Upper lobe of left lung (tissue), 6 donors: ENCODE results near the gene LIPT2. TPM values are rescaled to one million over a fixed set of nuclear protein-coding genes. Genes with fewer than 3 reads are reported as not detected.

Experiments
- ATAC-seq, 2 donors: fragments of 200-7000 bp; cut with Tn5 transposase; one replicate each; pipeline ENCODE4 v1.9.1; 2022; ENCODE audit warnings: mild to moderate bottlenecking in 2 of 2, moderate library complexity in 2 of 2; ENCODE audit not compliant: low FRiP score in 2 of 2
- DNase-seq, 2 donors: peaks; one replicate each; pipeline ENCODE4 v3.0.0-alpha.2; 2019 to 2020
- H3K27ac ChIP-seq, 4 donors: fragments of 200-600 bp; sonication (generic); one replicate each; pipeline ENCODE4 v1.5.1; 2016 to 2019
- H3K27me3 ChIP-seq, 4 donors: fragments of 200-600 bp; sonication (generic); one replicate each; pipeline ENCODE4 v1.5.1; 2017 to 2019
- H3K36me3 ChIP-seq, 4 donors: fragments of 200-600 bp; sonication (generic); one replicate each; pipeline ENCODE4 v1.5.1; 2016 to 2019
- H3K4me1 ChIP-seq, 4 donors: fragments of 200-600 bp; sonication (generic); one replicate each; pipeline ENCODE4 v1.5.1; 2018 to 2019
- H3K4me3 ChIP-seq, 4 donors: fragments of 200-600 bp; sonication (generic); one replicate each; pipeline ENCODE4 v1.5.1; 2017 to 2019; ENCODE audit warnings: mild to moderate bottlenecking in 2 of 4, moderate library complexity in 1 of 4
- H3K9me3 ChIP-seq, 4 donors: fragments of 200-600 bp; sonication (generic); one replicate each; pipeline ENCODE4 v1.5.1; 2018 to 2019
- EP300 ChIP-seq, 4 donors: sonication (generic); formaldehyde crosslinking; IDR thresholded peaks; one replicate each; pipeline ENCODE4 v1.5.1; 2017; ENCODE audit warnings: antibody characterized with exemption in 4 of 4, control low read depth in 2 of 4
- POLR2A ChIP-seq, 4 donors: fragments of 450-650 bp; IDR thresholded peaks; one replicate each; pipeline ENCODE4 v1.5.1; 2016 to 2017; ENCODE audit warnings: antibody characterized with exemption in 4 of 4, mild to moderate bottlenecking in 2 of 4
- POLR2AphosphoS5 ChIP-seq, 2 donors: sonication (generic); formaldehyde crosslinking; IDR thresholded peaks; one replicate each; pipeline ENCODE4 v1.5.1; 2017; ENCODE audit warnings: antibody characterized with exemption in 2 of 2
- WGBS, 2 donors: methylation state at CpG; one replicate each; pipeline ENCODE4 v1.1.5; 2017 to 2018; 5-methylcytosine and 5-hydroxymethylcytosine counted together
- total RNA-seq, 6 donors: library from RNA; depleted of rRNA in 4 of 6; stranded (reverse); fragments of >200 nt in 4 of 6; gene quantifications; one replicate each; pipeline versions ENCODE4 v1.1.0 to v1.2.1, GENCODE V29; 2016 to 2021
- TF ChIP-seq, protein P1 (sequence below), 6 experiments: fragments of 450-650 bp in 4 of 6; fragments of 200-600 bp in 2 of 6; sonication (generic) in 2 of 6; IDR thresholded peaks; one replicate each; pipeline ENCODE4 v1.5.1; 2016 to 2019; ENCODE audit warnings: antibody characterized with exemption in 6 of 6
- donor health status: DM: no; HTN: no; CAD: no; lungs with moderate emphysema.
- donor health status: DM: no; HTN: yes; CAD: no; lungs with severe emphysema.

The LIPT2 gene
- total RNA-seq, 6 donors from 2014 or later, result 3.3 to 8.5 (median 6.3) TPM

DNA sequence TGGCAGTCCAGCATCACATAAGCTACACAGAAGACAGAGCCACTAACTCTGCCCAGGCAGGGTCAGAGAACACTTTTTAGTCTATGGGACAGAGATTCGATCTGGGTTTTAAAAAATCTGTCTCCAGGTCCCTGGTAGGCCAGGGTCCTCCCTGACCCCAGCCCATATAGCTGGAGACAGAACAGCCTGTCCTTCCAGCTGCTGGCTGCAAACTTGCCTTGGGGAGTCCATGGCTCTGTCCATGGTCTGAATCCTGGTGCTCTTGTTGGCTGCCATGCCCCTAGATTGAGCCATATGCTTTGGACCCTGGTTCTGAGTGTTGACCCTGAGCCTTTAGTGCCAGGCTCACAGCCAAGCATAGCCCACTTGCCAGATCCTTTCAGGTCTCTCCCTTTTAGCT, 13.3 kb upstream of the LIPT2 start:
- 91 to 100% methylated on average over 1 of the region's 1 CpG for WGBS, 2 donors
- Histone ChIP-seq H3K27me3 (no peaks in the 10 kb centered on the region), H3K36me3 (no peaks in the 10 kb centered on the region), H3K4me1 (no peaks in the 10 kb centered on the region), H3K9me3 (peaks cover 0 to 4% (median 0%) of the 10 kb centered on the region in 4 donors), H3K4me3 (no peak overlapping the region), H3K27ac (no peak overlapping the region)
- TF ChIP-seq, protein P1, sequence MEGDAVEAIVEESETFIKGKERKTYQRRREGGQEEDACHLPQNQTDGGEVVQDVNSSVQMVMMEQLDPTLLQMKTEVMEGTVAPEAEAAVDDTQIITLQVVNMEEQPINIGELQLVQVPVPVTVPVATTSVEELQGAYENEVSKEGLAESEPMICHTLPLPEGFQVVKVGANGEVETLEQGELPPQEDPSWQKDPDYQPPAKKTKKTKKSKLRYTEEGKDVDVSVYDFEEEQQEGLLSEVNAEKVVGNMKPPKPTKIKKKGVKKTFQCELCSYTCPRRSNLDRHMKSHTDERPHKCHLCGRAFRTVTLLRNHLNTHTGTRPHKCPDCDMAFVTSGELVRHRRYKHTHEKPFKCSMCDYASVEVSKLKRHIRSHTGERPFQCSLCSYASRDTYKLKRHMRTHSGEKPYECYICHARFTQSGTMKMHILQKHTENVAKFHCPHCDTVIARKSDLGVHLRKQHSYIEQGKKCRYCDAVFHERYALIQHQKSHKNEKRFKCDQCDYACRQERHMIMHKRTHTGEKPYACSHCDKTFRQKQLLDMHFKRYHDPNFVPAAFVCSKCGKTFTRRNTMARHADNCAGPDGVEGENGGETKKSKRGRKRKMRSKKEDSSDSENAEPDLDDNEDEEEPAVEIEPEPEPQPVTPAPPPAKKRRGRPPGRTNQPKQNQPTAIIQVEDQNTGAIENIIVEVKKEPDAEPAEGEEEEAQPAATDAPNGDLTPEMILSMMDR (IDR thresholded peaks at IDR 0.05), result no peak
- TF ChIP-seq POLR2AphosphoS5 (IDR thresholded peaks at IDR 0.05), result no peak
- no peak for TF ChIP-seq EP300 (IDR thresholded peaks at IDR 0.05)
- ATAC-seq (no peak), DNase-seq (no peak)

DNA sequence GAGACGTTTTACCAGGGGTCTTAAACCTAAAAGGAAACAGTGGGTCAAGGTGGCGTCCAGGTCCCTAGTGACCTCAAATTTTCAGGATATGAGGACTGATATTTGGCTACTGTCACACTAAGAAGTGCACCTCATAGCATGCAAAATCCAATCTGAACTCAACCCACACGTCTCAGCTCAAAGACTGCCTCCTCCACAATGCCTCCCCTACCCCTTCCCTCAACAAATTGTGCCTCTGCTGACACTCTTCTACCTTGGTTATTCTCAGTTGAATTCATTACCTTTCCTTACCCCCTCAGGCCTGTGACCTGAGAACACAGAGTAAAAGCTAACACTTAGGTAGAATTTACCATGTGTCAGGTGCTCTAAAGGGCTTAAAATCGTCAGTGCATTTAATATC, 12.4 kb upstream of the LIPT2 start:
- peaks cover 0 to 4% (median 0%) of the 10 kb centered on the region in 4 donors for H3K9me3 ChIP-seq
- DNase-seq (no peak), ATAC-seq (no peak)
- WGBS, 2 donors, result 86 to 89% methylated on average over 4 of the region's 4 CpGs
- TF ChIP-seq POLR2A (IDR thresholded peaks at IDR 0.05) (no peak), EP300 (IDR thresholded peaks at IDR 0.05) (no peak), POLR2AphosphoS5 (IDR thresholded peaks at IDR 0.05) (no peak)
- TF ChIP-seq, protein P1 (IDR thresholded peaks at IDR 0.05), result no peak
- H3K36me3 ChIP-seq, result no peaks in the 10 kb centered on the region
- H3K27me3 ChIP-seq, result no peaks in the 10 kb centered on the region
- no peak overlapping the region for H3K4me3 ChIP-seq
- no peaks in the 10 kb centered on the region for H3K4me1 ChIP-seq
- H3K27ac ChIP-seq, result no peak overlapping the region

- Histone ChIP-seq H3K9me3 (peaks cover 0 to 4% (median 0%) of the 10 kb centered on the region in 4 donors), H3K36me3 (no peaks in the 10 kb centered on the region), H3K27ac (no peak overlapping the region), H3K4me1 (no peaks in the 10 kb centered on the region), H3K4me3 (no peak overlapping the region), H3K27me3 (no peaks in the 10 kb centered on the region)
- no peak for ATAC-seq
- 83 to 91% methylated on average over 1 of the region's 1 CpG for WGBS, 2 donors
- TF ChIP-seq POLR2AphosphoS5 (IDR thresholded peaks at IDR 0.05), result no peak
- TF ChIP-seq POLR2A (IDR thresholded peaks at IDR 0.05), result no peak
- TF ChIP-seq EP300 (IDR thresholded peaks at IDR 0.05), result no peak
- TF ChIP-seq, protein P1 (IDR thresholded peaks at IDR 0.05), result no peak
- DNase-seq, result no peak
Observed at GRCh38 chr11:74504100-74504691, 10.7 kb upstream of the LIPT2 start.

DNA sequence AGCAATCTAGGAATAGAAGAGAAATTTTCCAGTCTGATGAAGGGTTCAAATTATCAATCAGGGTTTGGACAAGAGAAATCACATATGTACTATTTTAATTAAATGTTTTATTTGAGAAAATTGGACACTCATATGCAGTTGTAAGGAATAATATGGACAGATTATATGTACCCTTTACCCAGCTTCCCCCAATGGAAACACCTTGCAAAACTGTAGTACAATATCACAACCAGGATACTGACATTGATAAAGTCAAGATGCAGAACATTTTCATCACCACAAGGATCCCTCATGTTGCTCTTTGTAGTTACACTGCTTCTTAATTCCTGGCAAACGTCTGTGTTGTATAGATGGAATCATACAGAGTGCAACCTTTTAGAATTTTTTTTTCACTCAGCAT, 1.4 kb upstream of the LIPT2 start:
- Histone ChIP-seq H3K9me3 (no peaks in the 10 kb centered on the region), H3K4me3 (no peak overlapping the region), H3K36me3 (no peaks in the 10 kb centered on the region), H3K27me3 (no peaks in the 10 kb centered on the region), H3K27ac (no peak overlapping the region), H3K4me1 (peaks cover 10 to 14% (median 12%) of the 10 kb centered on the region in 4 donors)
- no peak for ATAC-seq
- 90 to 92% methylated on average over 1 of the region's 1 CpG for WGBS, 2 donors
- no peak for DNase-seq
- TF ChIP-seq, protein P1 (IDR thresholded peaks at IDR 0.05), result no peak
- no peak for TF ChIP-seq EP300 (IDR thresholded peaks at IDR 0.05)
- no peak for TF ChIP-seq POLR2AphosphoS5 (IDR thresholded peaks at IDR 0.05)
- TF ChIP-seq POLR2A (IDR thresholded peaks at IDR 0.05), result no peak
